ENCODE measurements around the gene IRX3. TPM values are rescaled to one million over a fixed set of nuclear protein-coding genes. Genes with fewer than 3 reads are reported as not detected.

Gene IRX3
- total and polyA plus RNA-seq, 4 donors = 25.6 to 84.2 (median 56.8) TPM

DNA sequence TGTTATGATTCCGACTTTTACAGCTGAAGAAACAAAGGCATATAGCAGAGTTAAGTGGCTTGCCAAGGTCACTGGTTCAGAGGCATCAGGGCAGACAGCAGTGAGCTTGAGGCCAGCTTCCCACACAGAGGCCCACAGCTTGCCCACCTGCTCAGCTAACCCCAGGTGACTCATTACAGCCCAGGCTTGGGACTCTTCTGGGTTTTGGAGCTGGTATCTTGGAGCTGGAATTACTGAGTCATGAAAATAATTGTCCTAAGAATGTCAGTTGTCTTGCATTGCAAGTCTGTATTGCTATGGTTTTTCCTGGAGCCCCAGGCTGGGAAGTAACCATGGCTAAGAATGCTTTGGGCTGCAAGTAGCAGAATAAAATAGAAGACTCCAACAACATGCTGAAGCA is 32.4 kb upstream of the IRX3 start:
- WGBS, 2 donors = 86 to 89% methylated on average over 1 of the region's 1 CpG
- TF ChIP-seq, protein P1, sequence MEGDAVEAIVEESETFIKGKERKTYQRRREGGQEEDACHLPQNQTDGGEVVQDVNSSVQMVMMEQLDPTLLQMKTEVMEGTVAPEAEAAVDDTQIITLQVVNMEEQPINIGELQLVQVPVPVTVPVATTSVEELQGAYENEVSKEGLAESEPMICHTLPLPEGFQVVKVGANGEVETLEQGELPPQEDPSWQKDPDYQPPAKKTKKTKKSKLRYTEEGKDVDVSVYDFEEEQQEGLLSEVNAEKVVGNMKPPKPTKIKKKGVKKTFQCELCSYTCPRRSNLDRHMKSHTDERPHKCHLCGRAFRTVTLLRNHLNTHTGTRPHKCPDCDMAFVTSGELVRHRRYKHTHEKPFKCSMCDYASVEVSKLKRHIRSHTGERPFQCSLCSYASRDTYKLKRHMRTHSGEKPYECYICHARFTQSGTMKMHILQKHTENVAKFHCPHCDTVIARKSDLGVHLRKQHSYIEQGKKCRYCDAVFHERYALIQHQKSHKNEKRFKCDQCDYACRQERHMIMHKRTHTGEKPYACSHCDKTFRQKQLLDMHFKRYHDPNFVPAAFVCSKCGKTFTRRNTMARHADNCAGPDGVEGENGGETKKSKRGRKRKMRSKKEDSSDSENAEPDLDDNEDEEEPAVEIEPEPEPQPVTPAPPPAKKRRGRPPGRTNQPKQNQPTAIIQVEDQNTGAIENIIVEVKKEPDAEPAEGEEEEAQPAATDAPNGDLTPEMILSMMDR (IDR thresholded peaks at IDR 0.05; ENCODE audit: control extremely low read depth, extremely low read depth) = no peak
- H3K4me1 ChIP-seq (ENCODE audit: control insufficient read depth in 5 of 5, insufficient read depth in 5 of 5, low read length in 5 of 5) = peaks cover 0 to 38% (median 3%) of the 10 kb centered on the region in 5 donors
- ATAC-seq (ENCODE audit: insufficient read depth, low FRiP score) (no peak), DNase-seq (no peak)
- H3K36me3 ChIP-seq (ENCODE audit: control insufficient read depth in 4 of 4, insufficient read depth in 4 of 4, low read length in 4 of 4) = no peaks in the 10 kb centered on the region
- H3K27ac ChIP-seq (ENCODE audit: low read depth in 1 of 2, low read length in 1 of 2) = no peak overlapping the region
- H3K4me3 ChIP-seq = no peak overlapping the region
- H3K9me3 ChIP-seq (ENCODE audit: control insufficient read depth in 4 of 4, insufficient read depth in 3 of 4, low read length in 3 of 4) = no peaks in the 10 kb centered on the region
- H3K27me3 ChIP-seq (ENCODE audit: control insufficient read depth in 3 of 3, insufficient read depth in 3 of 3, low read length in 2 of 3) = no peaks in the 10 kb centered on the region
- no peak overlapping the region for H3K9ac ChIP-seq (ENCODE audit: insufficient read depth in 1 of 2, low read length in 2 of 2)

DNA sequence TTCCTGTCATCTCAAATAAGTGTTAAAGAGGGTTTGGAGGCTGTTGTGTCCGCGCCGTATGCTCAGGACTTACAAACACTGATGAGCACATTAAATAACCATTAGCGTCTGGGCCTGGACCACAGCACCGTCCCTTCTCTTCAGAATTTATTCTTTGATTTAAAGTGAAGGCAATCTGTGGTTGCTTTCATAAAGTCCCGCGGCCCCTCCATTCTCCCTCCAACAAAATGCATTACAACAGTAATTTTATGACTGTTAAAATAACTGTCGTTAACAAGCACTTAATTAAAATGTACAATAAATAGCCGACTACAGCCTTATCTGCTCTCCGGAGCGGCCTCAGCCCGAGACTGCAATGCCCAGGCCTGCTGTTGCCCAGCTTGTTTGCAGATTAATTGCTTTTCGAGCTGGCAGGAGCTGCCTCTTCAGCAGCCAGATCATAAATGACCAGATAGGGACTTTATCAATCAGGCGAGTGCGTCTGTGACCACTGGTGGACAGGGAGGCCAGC is 30.6 kb upstream of the IRX3 start:
- no peaks in the 10 kb centered on the region for H3K9me3 ChIP-seq (ENCODE audit: control insufficient read depth in 4 of 4, insufficient read depth in 3 of 4, low read length in 3 of 4)
- H3K27ac ChIP-seq (ENCODE audit: low read depth in 1 of 2, low read length in 1 of 2) = no peak overlapping the region
- H3K27me3 ChIP-seq (ENCODE audit: control insufficient read depth in 3 of 3, insufficient read depth in 3 of 3, low read length in 2 of 3) = peaks cover 0 to 7% (median 0%) of the 10 kb centered on the region in 3 donors
- DNase-seq (peak; percentile 86 to 97 (median 96)), ATAC-seq (ENCODE audit: insufficient read depth, low FRiP score) (no peak)
- H3K4me1 ChIP-seq (ENCODE audit: control insufficient read depth in 5 of 5, insufficient read depth in 5 of 5, low read length in 5 of 5) = peaks cover 0 to 38% (median 0%) of the 10 kb centered on the region in 5 donors
- no peak overlapping the region for H3K4me3 ChIP-seq
- no peak overlapping the region for H3K9ac ChIP-seq (ENCODE audit: insufficient read depth in 1 of 2, low read length in 2 of 2)
- no peaks in the 10 kb centered on the region for H3K36me3 ChIP-seq (ENCODE audit: control insufficient read depth in 4 of 4, insufficient read depth in 4 of 4, low read length in 4 of 4)
- TF ChIP-seq, protein P1 (IDR thresholded peaks at IDR 0.05; ENCODE audit: control extremely low read depth, extremely low read depth) = no peak
- 78% methylated on average over 15 of the region's 15 CpGs for WGBS, 2 donors

DNA sequence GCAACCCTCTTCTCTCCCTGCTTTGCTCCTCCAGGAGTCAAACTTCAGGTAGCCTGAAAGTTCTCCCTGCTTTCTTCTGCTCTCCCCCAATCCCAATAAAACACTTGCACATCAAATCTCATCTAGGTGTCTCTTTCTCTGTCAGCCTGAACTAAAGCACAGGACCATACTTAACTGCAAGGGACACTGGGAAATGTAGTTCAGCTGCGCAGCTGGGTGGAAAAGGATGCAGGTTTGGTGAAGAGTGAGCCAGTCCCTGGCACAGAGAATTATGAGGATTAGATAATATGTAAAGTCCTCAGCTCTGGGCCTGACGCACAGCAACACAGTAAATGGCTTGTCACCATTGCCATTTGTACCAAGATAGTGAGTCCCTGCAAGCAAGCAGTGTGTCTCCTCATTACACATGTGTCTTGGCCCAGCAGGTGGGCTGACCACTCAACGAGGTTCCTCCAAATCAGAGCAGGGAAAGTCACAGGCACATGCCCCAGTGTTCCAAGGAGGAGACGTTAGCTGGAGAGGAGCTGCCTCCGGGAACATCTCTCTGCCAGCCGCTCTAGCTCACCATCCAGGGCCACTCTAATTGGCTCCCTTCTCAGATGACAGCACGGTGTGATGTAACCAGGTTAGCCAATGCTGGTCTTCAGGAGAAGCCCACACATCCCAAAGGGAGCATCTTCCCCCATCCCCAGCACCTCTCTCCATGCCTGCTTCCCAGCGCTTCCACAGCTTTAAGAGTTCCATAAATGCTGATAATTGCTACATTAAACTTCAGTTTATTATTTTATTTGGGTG is 29.7 kb upstream of the IRX3 start:
- no peaks in the 10 kb centered on the region for H3K36me3 ChIP-seq (ENCODE audit: control insufficient read depth in 4 of 4, insufficient read depth in 4 of 4, low read length in 4 of 4)
- ATAC-seq (ENCODE audit: insufficient read depth, low FRiP score) (no peak), DNase-seq (peak in 1 of 3 donors; percentile 28)
- no peaks in the 10 kb centered on the region for H3K9me3 ChIP-seq (ENCODE audit: control insufficient read depth in 4 of 4, insufficient read depth in 3 of 4, low read length in 3 of 4)
- TF ChIP-seq, protein P1 (IDR thresholded peaks at IDR 0.05; ENCODE audit: control extremely low read depth, extremely low read depth) = no peak
- H3K4me1 ChIP-seq (ENCODE audit: control insufficient read depth in 5 of 5, insufficient read depth in 5 of 5, low read length in 5 of 5) = peaks cover 0 to 38% (median 0%) of the 10 kb centered on the region in 5 donors
- H3K27me3 ChIP-seq (ENCODE audit: control insufficient read depth in 3 of 3, insufficient read depth in 3 of 3, low read length in 2 of 3) = peaks cover 0 to 13% (median 0%) of the 10 kb centered on the region in 3 donors
- H3K27ac ChIP-seq (ENCODE audit: low read depth in 1 of 2, low read length in 1 of 2) = no peak overlapping the region
- no peak overlapping the region for H3K4me3 ChIP-seq
- 82 to 84% methylated on average over 8 of the region's 8 CpGs for WGBS, 2 donors
- H3K9ac ChIP-seq (ENCODE audit: insufficient read depth in 1 of 2, low read length in 2 of 2) = no peak overlapping the region

Data from lung (tissue), 12 donors.